Measurements from ENCODE around the gene PROB1.

The PROB1 gene

DNA sequence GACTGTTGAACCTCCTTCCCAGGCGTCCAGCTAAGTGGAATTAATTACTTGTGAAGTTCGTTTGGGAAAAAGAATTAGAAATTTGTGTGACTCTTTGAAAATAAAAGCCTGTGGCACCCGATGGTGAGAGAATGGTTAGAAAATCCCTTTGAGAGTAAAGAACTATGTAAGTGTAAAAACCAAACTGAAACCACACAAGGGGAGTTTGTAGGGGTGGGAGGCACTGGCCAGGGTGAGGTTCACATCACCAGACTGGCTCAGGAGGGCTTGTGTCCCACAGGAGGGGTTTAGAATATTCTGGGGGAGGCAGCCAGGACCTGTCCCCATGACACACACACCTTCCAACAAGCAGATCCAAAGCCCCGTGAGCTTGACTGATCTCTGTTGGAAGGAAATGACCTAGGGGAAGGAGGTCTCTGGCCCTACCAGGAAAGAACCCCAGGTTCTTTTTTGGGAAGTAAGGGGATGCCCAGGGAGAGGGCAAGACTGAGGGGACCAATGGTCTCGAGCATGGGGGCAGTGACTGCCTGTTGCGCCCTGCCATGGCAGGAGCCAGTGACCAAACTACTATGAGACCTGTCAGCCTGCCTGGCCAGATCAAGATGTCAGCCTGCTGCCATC lies 4.7 kb upstream of the PROB1 start:
- WGBS = 94% methylated on average over 6 of the region's 6 CpGs
- no peak overlapping the region for H3K14ac ChIP-seq (ENCODE audit: low read length in 2 of 2)

DNA sequence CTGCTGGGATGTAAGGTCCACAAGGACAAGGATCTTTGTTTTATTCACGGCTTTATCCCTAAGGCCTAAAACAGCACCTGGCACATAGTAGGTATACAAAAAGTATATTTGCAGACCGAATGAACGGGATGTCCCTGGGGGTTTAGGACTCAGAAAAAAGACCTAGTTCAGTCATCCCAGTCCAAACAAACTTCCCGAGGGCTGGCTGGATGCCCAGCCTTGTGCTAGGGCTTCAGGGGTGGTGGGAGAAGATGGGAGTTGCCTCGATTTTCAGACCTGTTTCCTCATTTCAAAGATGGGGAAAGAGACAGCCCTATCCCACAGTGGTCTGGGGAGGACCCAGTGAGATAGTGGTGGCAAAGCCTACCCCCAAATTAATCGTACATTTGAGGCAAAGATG lies 3.0 kb upstream of the PROB1 start:
- H3K27me3 ChIP-seq (ENCODE audit: control insufficient read depth in 1 of 2, insufficient read depth in 1 of 2, low read length in 2 of 2) = peaks cover 18 to 26% of the 10 kb centered on the region in 2 experiments
- peaks cover 7 to 20% of the 10 kb centered on the region in 2 experiments for H3K36me3 ChIP-seq (ENCODE audit: control insufficient read depth in 1 of 2, insufficient read depth in 2 of 2, low read depth in 1 of 2, low read length in 2 of 2)
- H4K8ac ChIP-seq (ENCODE audit: low read length) = no peak overlapping the region
- no peak for DNase-seq
- no peak overlapping the region for H2BK120ac ChIP-seq (ENCODE audit: low read depth, low read length)
- H2BK5ac ChIP-seq (ENCODE audit: low read depth, low read length, poor library complexity, severe bottlenecking) = no peak overlapping the region
- no peak overlapping the region for H3K18ac ChIP-seq (ENCODE audit: low read depth in 1 of 2, low read length in 2 of 2)
- no peaks in the 10 kb centered on the region for H3K9me3 ChIP-seq (ENCODE audit: control insufficient read depth, low read length)
- no peak overlapping the region for H2BK12ac ChIP-seq (ENCODE audit: low read length in 2 of 2)
- peaks cover 6% of the 10 kb centered on the region for H3K79me1 ChIP-seq (replicated peaks; ENCODE audit: low read length, poor library complexity, severe bottlenecking)
- H2AFZ ChIP-seq (ENCODE audit: low read depth, low read length) = no peak overlapping the region
- no peak overlapping the region for H2AK5ac ChIP-seq (ENCODE audit: low read length, severe bottlenecking)
- no peak overlapping the region for H3K4me2 ChIP-seq (ENCODE audit: low read length, poor library complexity, severe bottlenecking)
- no peak overlapping the region for H2BK15ac ChIP-seq (ENCODE audit: low read depth, poor library complexity, severe bottlenecking)
- H3K27ac ChIP-seq (ENCODE audit: low read length, poor library complexity, severe bottlenecking) = no peak overlapping the region
- no peak overlapping the region for H3K23ac ChIP-seq (ENCODE audit: low read length in 2 of 2)
- WGBS = 77% methylated on average over 6 of the region's 6 CpGs
- H3K4me3 ChIP-seq (ENCODE audit: insufficient read depth in 1 of 2, low read depth in 1 of 2, low read length in 2 of 2) = no peak overlapping the region
- no peak overlapping the region for H3K4ac ChIP-seq (ENCODE audit: low read depth in 1 of 2, low read length in 2 of 2)
- no peak overlapping the region for H3K14ac ChIP-seq (ENCODE audit: low read length in 2 of 2)
- H4K91ac ChIP-seq (ENCODE audit: low read length) = no peak overlapping the region
- no peak overlapping the region for H3K9ac ChIP-seq (ENCODE audit: low read length)
- peaks cover 23% of the 10 kb centered on the region for H3K4me1 ChIP-seq (ENCODE audit: control insufficient read depth, insufficient read depth, low read depth, low read length)

More for the DNA sequence above, 4.7 kb upstream of the PROB1 start:
- Histone ChIP-seq H2BK15ac (ENCODE audit: low read depth, poor library complexity, severe bottlenecking) (no peak overlapping the region), H4K8ac (ENCODE audit: low read length) (no peak overlapping the region), H2BK120ac (ENCODE audit: low read depth, low read length) (no peak overlapping the region), H3K4me2 (ENCODE audit: low read length, poor library complexity, severe bottlenecking) (no peak overlapping the region), H3K9me3 (ENCODE audit: control insufficient read depth, low read length) (no peaks in the 10 kb centered on the region), H2AFZ (ENCODE audit: low read depth, low read length) (no peak overlapping the region), H3K36me3 (ENCODE audit: control insufficient read depth in 1 of 2, insufficient read depth in 2 of 2, low read depth in 1 of 2, low read length in 2 of 2) (peaks cover 7 to 20% of the 10 kb centered on the region in 2 experiments), H3K23ac (ENCODE audit: low read length in 2 of 2) (no peak overlapping the region), H3K79me1 (replicated peaks; ENCODE audit: low read length, poor library complexity, severe bottlenecking) (peaks cover 7% of the 10 kb centered on the region), H2BK12ac (ENCODE audit: low read length in 2 of 2) (no peak overlapping the region), H3K27me3 (ENCODE audit: control insufficient read depth in 1 of 2, insufficient read depth in 1 of 2, low read length in 2 of 2) (peaks cover 7 to 10% of the 10 kb centered on the region in 2 experiments), H3K4ac (ENCODE audit: low read depth in 1 of 2, low read length in 2 of 2) (no peak overlapping the region), H3K27ac (ENCODE audit: low read length, poor library complexity, severe bottlenecking) (no peak overlapping the region), H2BK5ac (ENCODE audit: low read depth, low read length, poor library complexity, severe bottlenecking) (no peak overlapping the region), H4K91ac (ENCODE audit: low read length) (peak overlapping the region; percentile 31), H3K4me3 (ENCODE audit: insufficient read depth in 1 of 2, low read depth in 1 of 2, low read length in 2 of 2) (no peak overlapping the region), H2AK5ac (ENCODE audit: low read length, severe bottlenecking) (no peak overlapping the region), H3K9ac (ENCODE audit: low read length) (no peak overlapping the region), H3K18ac (ENCODE audit: low read depth in 1 of 2, low read length in 2 of 2) (no peak overlapping the region), H3K4me1 (ENCODE audit: control insufficient read depth, insufficient read depth, low read depth, low read length) (peaks cover 15% of the 10 kb centered on the region)
- DNase-seq = no peak

DNA sequence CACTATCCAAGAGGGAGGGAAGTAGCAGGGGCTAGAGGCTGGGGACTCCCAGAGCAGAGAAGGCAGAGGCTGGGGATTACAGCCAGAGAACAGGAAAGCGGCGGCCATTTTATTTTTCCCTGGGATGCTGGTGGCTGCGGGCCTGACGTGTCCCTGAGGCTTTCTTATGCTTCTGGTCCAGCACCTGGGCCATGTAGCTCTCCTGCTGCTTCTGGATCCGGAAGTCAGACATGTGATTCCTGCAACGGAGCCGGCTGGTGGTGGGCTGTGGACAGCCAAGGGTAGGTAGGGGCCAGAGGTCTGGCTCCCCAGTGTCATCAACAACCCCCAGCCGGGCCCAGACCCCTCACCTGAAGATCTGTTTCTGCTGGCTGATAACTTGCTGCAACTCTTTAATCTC lies 1.8 kb upstream of the PROB1 start:
- Histone ChIP-seq H3K4ac (ENCODE audit: low read depth in 1 of 2, low read length in 2 of 2) (no peak overlapping the region), H3K79me1 (replicated peaks; ENCODE audit: low read length, poor library complexity, severe bottlenecking) (no peaks in the 10 kb centered on the region), H3K23ac (ENCODE audit: low read length in 2 of 2) (no peak overlapping the region), H3K9ac (ENCODE audit: low read length) (no peak overlapping the region), H2BK120ac (ENCODE audit: low read depth, low read length) (no peak overlapping the region), H4K8ac (ENCODE audit: low read length) (no peak overlapping the region), H3K14ac (ENCODE audit: low read length in 2 of 2) (no peak overlapping the region), H3K4me3 (ENCODE audit: insufficient read depth in 1 of 2, low read depth in 1 of 2, low read length in 2 of 2) (no peak overlapping the region), H4K91ac (ENCODE audit: low read length) (no peak overlapping the region), H3K27ac (ENCODE audit: low read length, poor library complexity, severe bottlenecking) (no peak overlapping the region), H2BK5ac (ENCODE audit: low read depth, low read length, poor library complexity, severe bottlenecking) (no peak overlapping the region), H2BK12ac (ENCODE audit: low read length in 2 of 2) (no peak overlapping the region), H3K9me3 (ENCODE audit: control insufficient read depth, low read length) (no peaks in the 10 kb centered on the region), H3K27me3 (ENCODE audit: control insufficient read depth in 1 of 2, insufficient read depth in 1 of 2, low read length in 2 of 2) (peaks cover 18 to 29% of the 10 kb centered on the region in 2 experiments), H2BK15ac (ENCODE audit: low read depth, poor library complexity, severe bottlenecking) (peak overlapping the region; percentile 23), H2AK5ac (ENCODE audit: low read length, severe bottlenecking) (no peak overlapping the region), H3K36me3 (ENCODE audit: control insufficient read depth in 1 of 2, insufficient read depth in 2 of 2, low read depth in 1 of 2, low read length in 2 of 2) (peaks cover 7 to 18% of the 10 kb centered on the region in 2 experiments), H3K4me2 (ENCODE audit: low read length, poor library complexity, severe bottlenecking) (no peak overlapping the region), H3K18ac (ENCODE audit: low read depth in 1 of 2, low read length in 2 of 2) (no peak overlapping the region), H3K4me1 (ENCODE audit: control insufficient read depth, insufficient read depth, low read depth, low read length) (peaks cover 32% of the 10 kb centered on the region), H2AFZ (ENCODE audit: low read depth, low read length) (no peak overlapping the region)
- WGBS = 89% methylated on average over 7 of the region's 8 CpGs
- DNase-seq = no peak

DNA sequence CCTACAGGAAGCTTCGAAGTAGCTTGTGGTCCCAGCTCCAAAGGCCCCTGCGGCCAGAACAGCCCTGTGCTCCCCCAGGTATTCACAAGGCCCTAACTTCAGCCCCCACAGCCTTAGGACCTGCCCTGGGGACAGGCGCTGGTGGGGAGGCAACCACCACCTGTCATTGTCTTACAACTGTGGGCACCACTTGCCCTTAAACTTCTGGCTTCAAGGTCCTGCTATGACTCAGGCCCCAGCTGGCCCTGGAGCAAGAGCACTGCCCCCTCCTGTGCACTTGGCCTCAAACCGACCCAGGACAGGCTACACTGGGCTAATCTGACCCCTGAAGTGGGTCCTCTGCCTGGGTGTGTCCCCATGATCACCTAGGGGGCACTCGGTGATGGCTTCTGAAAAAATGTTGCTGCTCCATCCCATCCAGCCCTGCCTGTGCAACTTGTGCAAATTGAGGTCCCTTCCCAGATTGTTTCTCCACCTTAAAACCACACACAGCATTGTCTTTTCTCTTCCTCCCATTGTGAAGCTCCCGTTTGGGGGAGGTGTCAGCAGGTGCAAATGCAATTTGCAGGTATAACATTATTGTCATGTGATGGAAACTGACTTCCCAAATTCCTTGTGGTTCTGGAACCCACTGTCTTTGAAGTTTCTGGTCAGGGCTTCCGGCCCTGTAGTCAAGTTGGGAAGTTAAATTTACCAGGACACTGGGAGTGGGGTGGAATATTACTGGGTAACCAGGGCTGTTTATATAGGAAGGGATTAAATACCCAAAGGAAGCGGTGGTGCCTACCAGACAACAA lies 1.1 kb upstream of the PROB1 start:
- no peak overlapping the region for H2BK15ac ChIP-seq (ENCODE audit: low read depth, poor library complexity, severe bottlenecking)
- H3K4me1 ChIP-seq (ENCODE audit: control insufficient read depth, insufficient read depth, low read depth, low read length) = peaks cover 32% of the 10 kb centered on the region
- 79% methylated on average over 7 of the region's 8 CpGs for WGBS

More for the DNA sequence above, 1.1 kb upstream of the PROB1 start:
- Histone ChIP-seq H3K4me2 (ENCODE audit: low read length, poor library complexity, severe bottlenecking) (no peak overlapping the region), H2BK120ac (ENCODE audit: low read depth, low read length) (no peak overlapping the region), H3K36me3 (ENCODE audit: control insufficient read depth in 1 of 2, insufficient read depth in 2 of 2, low read depth in 1 of 2, low read length in 2 of 2) (peaks cover under 1 to 13% of the 10 kb centered on the region in 2 experiments), H3K4me3 (ENCODE audit: insufficient read depth in 1 of 2, low read depth in 1 of 2, low read length in 2 of 2) (no peak overlapping the region), H2BK12ac (ENCODE audit: low read length in 2 of 2) (no peak overlapping the region), H3K79me1 (replicated peaks; ENCODE audit: low read length, poor library complexity, severe bottlenecking) (no peaks in the 10 kb centered on the region), H3K9ac (ENCODE audit: low read length) (no peak overlapping the region), H4K8ac (ENCODE audit: low read length) (no peak overlapping the region), H3K4ac (ENCODE audit: low read depth in 1 of 2, low read length in 2 of 2) (no peak overlapping the region), H3K14ac (ENCODE audit: low read length in 2 of 2) (no peak overlapping the region), H4K91ac (ENCODE audit: low read length) (no peak overlapping the region), H2BK5ac (ENCODE audit: low read depth, low read length, poor library complexity, severe bottlenecking) (no peak overlapping the region), H3K23ac (ENCODE audit: low read length in 2 of 2) (no peak overlapping the region), H2AFZ (ENCODE audit: low read depth, low read length) (no peak overlapping the region), H3K9me3 (ENCODE audit: control insufficient read depth, low read length) (no peaks in the 10 kb centered on the region), H3K18ac (ENCODE audit: low read depth in 1 of 2, low read length in 2 of 2) (no peak overlapping the region), H3K27ac (ENCODE audit: low read length, poor library complexity, severe bottlenecking) (no peak overlapping the region), H3K27me3 (ENCODE audit: control insufficient read depth in 1 of 2, insufficient read depth in 1 of 2, low read length in 2 of 2) (peaks cover 18 to 29% of the 10 kb centered on the region in 2 experiments), H2AK5ac (ENCODE audit: low read length, severe bottlenecking) (no peak overlapping the region)
- peak; percentile 30 for DNase-seq

Data from mesenchymal stem cell (in vitro differentiated cells and primary cell).